ENCODE data around the gene BTN2A1. TPM values are rescaled to one million over a fixed set of nuclear protein-coding genes. Genes with fewer than 3 reads are reported as not detected.
"Not testable (repeated sequence)": the region's sequence is repeated elsewhere in the genome, so short reads cannot be mapped to it uniquely, and the experiment has no call there.

The BTN2A1 gene
- total RNA-seq, 2 experiments from 2014 or later = 15.4 to 23.4 TPM

DNA sequence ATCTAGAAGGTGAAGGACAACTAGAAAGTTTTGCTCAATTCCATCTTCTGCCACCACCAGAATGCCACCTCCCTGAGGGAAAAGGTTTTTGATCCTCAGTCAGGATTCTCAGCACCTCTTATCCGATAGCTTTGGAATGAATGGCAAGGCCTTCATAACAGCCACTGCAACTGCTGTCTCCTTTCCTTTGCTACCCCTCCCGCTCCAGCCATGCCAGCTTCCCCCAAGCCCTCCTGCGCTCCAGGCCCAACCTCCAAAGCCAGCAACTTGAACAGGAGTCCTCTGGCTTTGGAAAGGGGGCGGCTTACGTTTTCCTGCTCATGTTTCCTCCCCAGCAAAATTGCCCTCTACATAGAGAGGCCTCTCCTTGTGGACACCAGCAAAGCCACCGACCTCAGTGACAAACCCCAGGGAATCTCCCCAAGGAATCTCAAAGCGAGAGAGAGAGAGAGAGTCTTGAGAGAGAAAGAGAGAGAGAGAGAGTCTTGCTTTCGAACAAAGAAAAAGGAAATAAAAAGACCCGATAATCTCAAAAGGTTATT is 420 bp upstream of the BTN2A1 start:
- no peak overlapping the region for H3K27ac ChIP-seq (ENCODE audit: low read depth, low read length, poor library complexity, severe bottlenecking)
- TF ChIP-seq EZH2phosphoT487 (IDR thresholded peaks at IDR 0.05; ENCODE audit: borderline replicate concordance, low read depth, low read length) = no peak
- no peak for TF ChIP-seq CTCF (conservative IDR thresholded peaks at IDR 0.05; ENCODE audit: low read length)
- peak overlapping the region; percentile 89 for H2AFZ ChIP-seq (ENCODE audit: low read length)
- intact Hi-C loops (cut with micrococcal nuclease; ENCODE audit: unreplicated experiment) = no loop called here
- H4K20me1 ChIP-seq (ENCODE audit: insufficient read depth, low read length) = no peaks in the 10 kb centered on the region
- H3K36me3 ChIP-seq (ENCODE audit: insufficient read depth, low read length) = peaks cover 31% of the 10 kb centered on the region
- peak overlapping the region; percentile 76 for H3K4me3 ChIP-seq (ENCODE audit: low read depth, low read length, poor library complexity, severe bottlenecking)
- H3K9me2 ChIP-seq (ENCODE audit: insufficient read depth, low read length) = no peaks in the 10 kb centered on the region
- no TSS peak for BruUV-seq (replicated peaks)
- H3K4me1 ChIP-seq (ENCODE audit: insufficient read depth, low read length, poor library complexity, severe bottlenecking) = peaks cover 47% of the 10 kb centered on the region
- H3K4me2 ChIP-seq (ENCODE audit: low read length) = peak overlapping the region; percentile 73
- CTCF ChIA-PET (ENCODE audit: unreplicated experiment) = no interaction called here
- peaks cover 40% of the 10 kb centered on the region; the same call in 1 of the 2 replicates for H3K79me2 ChIP-seq (ENCODE audit: insufficient read depth, low read depth, low read length)
- POLR2A ChIA-PET = no interaction called here
- no peak for DNase-seq (ENCODE audit: low spot score)
- no peaks in the 10 kb centered on the region for H3K9me3 ChIP-seq (ENCODE audit: low read length)

GRCh38 chr6:26459023-26459810 is 1.5 kb downstream of the BTN2A1 start:
- Histone ChIP-seq H2AFZ (ENCODE audit: low read length) (no peak overlapping the region), H3K9me3 (ENCODE audit: low read length) (no peaks in the 10 kb centered on the region), H3K4me3 (ENCODE audit: low read depth, low read length, poor library complexity, severe bottlenecking) (peak overlapping the region; percentile 76), H3K27ac (ENCODE audit: low read depth, low read length, poor library complexity, severe bottlenecking) (no peak overlapping the region), H4K20me1 (ENCODE audit: insufficient read depth, low read length) (no peaks in the 10 kb centered on the region), H3K4me1 (ENCODE audit: insufficient read depth, low read length, poor library complexity, severe bottlenecking) (peaks cover 48% of the 10 kb centered on the region), H3K79me2 (ENCODE audit: insufficient read depth, low read depth, low read length) (peaks cover 41% of the 10 kb centered on the region; the same call in 1 of the 2 replicates), H3K36me3 (ENCODE audit: insufficient read depth, low read length) (peaks cover 50% of the 10 kb centered on the region), H3K4me2 (ENCODE audit: low read length) (peak overlapping the region; percentile 60), H3K9me2 (ENCODE audit: insufficient read depth, low read length) (no peaks in the 10 kb centered on the region)
- intact Hi-C loops (cut with micrococcal nuclease; ENCODE audit: unreplicated experiment) = loop anchor here (2.0 kb wide), 1 partner anchor 62 kb away; no protein-coding TSS in a partner anchor
- ChIA-PET POLR2A (interaction anchor here (0.6 kb wide), 1 partner anchor 38 kb away, joined by 3 read pairs; no protein-coding TSS in a partner anchor), CTCF (ENCODE audit: unreplicated experiment) (no interaction called here)
- DNase-seq (ENCODE audit: low spot score) = no peak
- TF ChIP-seq EZH2phosphoT487 (IDR thresholded peaks at IDR 0.05; ENCODE audit: borderline replicate concordance, low read depth, low read length) = no peak
- no peak for TF ChIP-seq CTCF (conservative IDR thresholded peaks at IDR 0.05; ENCODE audit: low read length)
- BruUV-seq (replicated peaks) = no TSS peak

- Histone ChIP-seq H3K4me1 (ENCODE audit: insufficient read depth, low read length, poor library complexity, severe bottlenecking) (peaks cover 35% of the 10 kb centered on the region), H3K79me2 (ENCODE audit: insufficient read depth, low read depth, low read length) (peaks cover 41% of the 10 kb centered on the region; the same call in 1 of the 2 replicates), H3K4me3 (ENCODE audit: low read depth, low read length, poor library complexity, severe bottlenecking) (peak overlapping the region; percentile 1), H3K4me2 (ENCODE audit: low read length) (peak overlapping the region; percentile 0; the same call in 1 of the 2 replicates), H3K36me3 (ENCODE audit: insufficient read depth, low read length) (peaks cover 71% of the 10 kb centered on the region)
- H2AFZ ChIP-seq (ENCODE audit: low read length); H3K9me3 ChIP-seq (ENCODE audit: low read length); BruUV-seq (replicated peaks); CTCF ChIA-PET (ENCODE audit: unreplicated experiment); H3K9me2 ChIP-seq (ENCODE audit: insufficient read depth, low read length); intact Hi-C loops (cut with micrococcal nuclease; ENCODE audit: unreplicated experiment); DNase-seq (ENCODE audit: low spot score); H4K20me1 ChIP-seq (ENCODE audit: insufficient read depth, low read length); H3K27ac ChIP-seq (ENCODE audit: low read depth, low read length, poor library complexity, severe bottlenecking): not testable (repeated sequence)
- POLR2A ChIA-PET = interaction anchor here (0.8 to 1.6 kb wide), 3 partner anchors 11 to 36 kb away, joined by 3 to 4 read pairs (median 4); no protein-coding TSS in a partner anchor
Observed at GRCh38 chr6:26461353-26461752, 3.6 kb downstream of the BTN2A1 start.
